GM06990 (cell line): Measurements from ENCODE around the gene EGFR.

Experiments
- DNase-seq: peaks from one replicate; pipeline ENCODE4 v3.0.0-alpha.2; 2011; ENCODE audit not compliant: insufficient read length; ENCODE audit errors: extremely low read depth
- H3K27me3 ChIP-seq: replicated peaks from 2 replicates; pipeline ENCODE4 v1.6.0; 2011; ENCODE audit warnings: low read length; ENCODE audit not compliant: control insufficient read depth, insufficient read depth
- H3K36me3 ChIP-seq: 2 replicates; pipeline ENCODE4 v1.5.1; 2011; ENCODE audit warnings: low read length; ENCODE audit not compliant: control insufficient read depth, insufficient read depth
- H3K4me3 ChIP-seq: replicated peaks from 2 replicates; pipeline ENCODE4 v1.5.1; 2011; ENCODE audit warnings: low read depth, mild to moderate bottlenecking, control low read depth, low read length
- CTCF ChIP-seq: IDR thresholded peaks from 2 replicates; pipeline ENCODE4 v1.5.1; 2011; ENCODE audit warnings: low read length, control low read depth, mild to moderate bottlenecking, inconsistent platforms; ENCODE audit not compliant: insufficient read depth, poor library complexity, severe bottlenecking

EGFR gene

GRCh38 chr7:55054758-55055157, 35.9 kb downstream of the EGFR start:
- Histone ChIP-seq H3K27me3 (no peaks in the 10 kb centered on the region), H3K4me3 (no peak overlapping the region), H3K36me3 (no peaks in the 10 kb centered on the region)
- no peak for TF ChIP-seq CTCF
- no peak for DNase-seq

GRCh38 chr7:55055479-55055878, 36.7 kb downstream of the EGFR start:
- no peak for TF ChIP-seq CTCF
- DNase-seq: no peak

GRCh38 chr7:55056068-55056467, 37.3 kb downstream of the EGFR start:
- H3K27me3 ChIP-seq: no peaks in the 10 kb centered on the region
- TF ChIP-seq CTCF: no peak
- no peaks in the 10 kb centered on the region for H3K36me3 ChIP-seq
- H3K4me3 ChIP-seq: no peak overlapping the region
- DNase-seq: no peak

More at GRCh38 chr7:55055479-55055878, 36.7 kb downstream of the EGFR start:
- H3K27me3 ChIP-seq: no peaks in the 10 kb centered on the region
- H3K36me3 ChIP-seq: no peaks in the 10 kb centered on the region
- no peak overlapping the region for H3K4me3 ChIP-seq

GRCh38 chr7:55056577-55057480, 38.0 kb downstream of the EGFR start:
- no peaks in the 10 kb centered on the region for H3K27me3 ChIP-seq
- no peak overlapping the region for H3K4me3 ChIP-seq
- H3K36me3 ChIP-seq: no peaks in the 10 kb centered on the region
- no peak for DNase-seq
- no peak for TF ChIP-seq CTCF

GRCh38 chr7:55058314-55058713, 39.5 kb downstream of the EGFR start:
- no peak for DNase-seq
- H3K4me3 ChIP-seq: no peak overlapping the region
- no peaks in the 10 kb centered on the region for H3K27me3 ChIP-seq
- H3K36me3 ChIP-seq: no peaks in the 10 kb centered on the region
- TF ChIP-seq CTCF: no peak
